Neural progenitor cell (in vitro differentiated cells): ENCODE measurements around the gene AUTS2. TPM values are rescaled to one million over a fixed set of nuclear protein-coding genes. Genes with fewer than 3 reads are reported as not detected.

Source experiments
- DNase-seq: peaks from one replicate; pipeline ENCODE4 v3.0.0-alpha.2; 2016; ENCODE audit warnings: low spot score
- H2AFZ ChIP-seq: fragments of 200-600 bp; sonication (generic); replicated peaks from 2 replicates; pipeline ENCODE4 v1.6.1; 2016; ENCODE audit warnings: antibody characterized with exemption
- H3F3A ChIP-seq: fragments of 200-600 bp; sonication (generic); 2 replicates; pipeline ENCODE4 v1.6.1; 2016; ENCODE audit warnings: antibody characterized with exemption, low read depth
- H3K27ac ChIP-seq: fragments of 200-600 bp; sonication (generic); 2 replicates; pipeline ENCODE4 v1.5.1; 2016; ENCODE audit warnings: mild to moderate bottlenecking
- H3K27me3 ChIP-seq: fragments of 200-600 bp; sonication (generic); 2 replicates; pipeline ENCODE4 v1.6.1; 2016; ENCODE audit warnings: mild to moderate bottlenecking, moderate library complexity
- H3K36me3 ChIP-seq: fragments of 200-600 bp; sonication (generic); 2 replicates; pipeline ENCODE4 v1.5.1; 2016
- H3K4me1 ChIP-seq: fragments of 200-600 bp; sonication (generic); 2 replicates; pipeline ENCODE4 v1.6.1; 2016; ENCODE audit warnings: mixed run types
- H3K4me2 ChIP-seq: fragments of 200-600 bp; sonication (generic); 2 replicates; pipeline ENCODE4 v1.6.1; 2016
- H3K4me3 ChIP-seq: fragments of 200-600 bp; sonication (generic); 2 replicates; pipeline ENCODE4 v1.5.1; 2016
- H3K79me2 ChIP-seq: fragments of 200-600 bp; sonication (generic); 2 replicates; pipeline ENCODE4 v1.6.1; 2016; ENCODE audit warnings: low read depth
- H3K9ac ChIP-seq: fragments of 200-600 bp; sonication (generic); 2 replicates; pipeline ENCODE4 v1.6.1; 2016
- H3K9me3 ChIP-seq: fragments of 200-600 bp; sonication (generic); 2 replicates; pipeline ENCODE4 v1.5.1; 2016; ENCODE audit warnings: low read depth
- H4K20me1 ChIP-seq: fragments of 200-600 bp; sonication (generic); 2 replicates; pipeline ENCODE4 v1.6.1; 2016; ENCODE audit warnings: low read depth
- H3K27ac Mint-ChIP-seq: 3 replicates; pipeline ENCODE4 v1.8.0; 2021; ENCODE audit warnings: mixed read lengths
- H3K27me3 Mint-ChIP-seq: 2 replicates; pipeline ENCODE4 v1.8.0; 2022; ENCODE audit warnings: low read depth, mild to moderate bottlenecking, inconsistent platforms, moderate library complexity, mixed read lengths; ENCODE audit not compliant: insufficient read depth
- H3K36me3 Mint-ChIP-seq: 3 replicates; pipeline ENCODE4 v1.8.0; 2021; ENCODE audit warnings: mixed read lengths
- H3K4me1 Mint-ChIP-seq: 3 replicates; pipeline ENCODE4 v1.8.0; 2021; ENCODE audit warnings: mixed read lengths
- H3K4me3 Mint-ChIP-seq: 3 replicates; pipeline ENCODE4 v1.8.0; 2021; ENCODE audit warnings: mild to moderate bottlenecking, moderate library complexity, mixed read lengths
- H3K9me3 Mint-ChIP-seq: 3 replicates; pipeline ENCODE4 v1.8.0; 2020; ENCODE audit warnings: mixed read lengths
- CTCF ChIP-seq: fragments of 200-600 bp; sonication (generic); IDR thresholded peaks from 2 replicates; pipeline ENCODE4 v1.5.1; 2017; ENCODE audit warnings: antibody characterized with exemption, mild to moderate bottlenecking
- EZH2 ChIP-seq: fragments of 200-600 bp; sonication (generic); IDR thresholded peaks from 2 replicates; pipeline ENCODE4 v1.6.1; 2017; ENCODE audit warnings: antibody characterized with exemption, mild to moderate bottlenecking, moderate library complexity
- EZH2phosphoT487 ChIP-seq: fragments of 200-600 bp; sonication (generic); IDR thresholded peaks from 2 replicates; pipeline ENCODE4 v1.6.1; 2017; ENCODE audit warnings: antibody characterized with exemption
- total RNA-seq: library from RNA; depleted of rRNA; stranded (reverse); fragments of >200 nt; gene quantifications from 2 replicates; pipeline ENCODE4 v1.2.3, GENCODE V29; 2015; ENCODE audit warnings: low replicate concordance

AUTS2 gene
- total RNA-seq, 1 donor from 2014 or later = 50.0 TPM

- Histone ChIP-seq H3K4me2 (no peak overlapping the region), H3K4me1 (no peaks in the 10 kb centered on the region), H3K27me3 (no peaks in the 10 kb centered on the region), H3K9me3 (no peaks in the 10 kb centered on the region), H3F3A (no peaks in the 10 kb centered on the region), H3K27ac (no peak overlapping the region), H3K79me2 (no peaks in the 10 kb centered on the region), H3K36me3 (no peaks in the 10 kb centered on the region), H4K20me1 (no peaks in the 10 kb centered on the region), H3K4me3 (no peak overlapping the region), H2AFZ (no peak overlapping the region), H3K9ac (no peak overlapping the region)
- peaks cover 2% of the 10 kb centered on the region for H3K4me1 Mint-ChIP-seq
- peaks cover 2% of the 10 kb centered on the region for H3K27me3 Mint-ChIP-seq
- peaks cover 8% of the 10 kb centered on the region for H3K36me3 Mint-ChIP-seq
- DNase-seq = no peak
- H3K4me3 Mint-ChIP-seq = no peak overlapping the region
- no peak for TF ChIP-seq CTCF
- H3K9me3 Mint-ChIP-seq = peaks cover 18% of the 10 kb centered on the region
- no peak overlapping the region for H3K27ac Mint-ChIP-seq
These were observed 945.7 kb downstream of the AUTS2 start for GRCh38 chr7:70544016-70544415.

GRCh38 chr7:70545214-70545613 is 946.9 kb downstream of the AUTS2 start:
- H3K27ac ChIP-seq = no peak overlapping the region
- peaks cover 12% of the 10 kb centered on the region for H3K36me3 Mint-ChIP-seq
- no peak overlapping the region for H2AFZ ChIP-seq
- TF ChIP-seq EZH2 (no peak), CTCF (no peak), EZH2phosphoT487 (no peak)
- peaks cover 2% of the 10 kb centered on the region for H3K27me3 Mint-ChIP-seq
- no peaks in the 10 kb centered on the region for H4K20me1 ChIP-seq
- H3K4me2 ChIP-seq = no peak overlapping the region
- DNase-seq = no peak
- no peaks in the 10 kb centered on the region for H3F3A ChIP-seq
- no peaks in the 10 kb centered on the region for H3K79me2 ChIP-seq
- H3K4me3 ChIP-seq = no peak overlapping the region
- no peak overlapping the region for H3K9ac ChIP-seq
- H3K4me1 ChIP-seq = no peaks in the 10 kb centered on the region
- no peaks in the 10 kb centered on the region for H3K27me3 ChIP-seq
- H3K9me3 Mint-ChIP-seq = peaks cover 25% of the 10 kb centered on the region
- peaks cover 2% of the 10 kb centered on the region for H3K4me1 Mint-ChIP-seq
- no peaks in the 10 kb centered on the region for H3K36me3 ChIP-seq
- H3K4me3 Mint-ChIP-seq = no peak overlapping the region
- H3K27ac Mint-ChIP-seq = no peak overlapping the region
- no peaks in the 10 kb centered on the region for H3K9me3 ChIP-seq

GRCh38 chr7:70552141-70552540 is 953.9 kb downstream of the AUTS2 start:
- peaks cover 8% of the 10 kb centered on the region for H3K36me3 Mint-ChIP-seq
- Histone ChIP-seq H3K27ac (no peak overlapping the region), H3K4me1 (no peaks in the 10 kb centered on the region), H3K9me3 (no peaks in the 10 kb centered on the region), H3F3A (no peaks in the 10 kb centered on the region), H3K36me3 (no peaks in the 10 kb centered on the region), H3K9ac (no peak overlapping the region), H4K20me1 (no peaks in the 10 kb centered on the region), H2AFZ (no peak overlapping the region), H3K27me3 (no peaks in the 10 kb centered on the region), H3K4me2 (no peak overlapping the region), H3K79me2 (no peaks in the 10 kb centered on the region), H3K4me3 (no peak overlapping the region)
- DNase-seq = no peak
- TF ChIP-seq CTCF = no peak
- no peak for TF ChIP-seq EZH2phosphoT487
- TF ChIP-seq EZH2 = no peak
- H3K9me3 Mint-ChIP-seq = peaks cover 24% of the 10 kb centered on the region
- no peak overlapping the region for H3K27ac Mint-ChIP-seq
- no peak overlapping the region for H3K4me3 Mint-ChIP-seq
- H3K4me1 Mint-ChIP-seq = no peaks in the 10 kb centered on the region
- peaks cover 7% of the 10 kb centered on the region for H3K27me3 Mint-ChIP-seq

- DNase-seq = no peak
- no peaks in the 10 kb centered on the region for H3K36me3 ChIP-seq
- no peaks in the 10 kb centered on the region for H3F3A ChIP-seq
- no peak overlapping the region for H3K4me3 ChIP-seq
- H3K4me1 ChIP-seq = no peaks in the 10 kb centered on the region
- Mint-ChIP-seq H3K4me1 (no peaks in the 10 kb centered on the region), H3K9me3 (peaks cover 18% of the 10 kb centered on the region), H3K36me3 (peaks cover 8% of the 10 kb centered on the region), H3K27me3 (peaks cover 5% of the 10 kb centered on the region), H3K27ac (no peak overlapping the region), H3K4me3 (no peak overlapping the region)
- no peak overlapping the region for H2AFZ ChIP-seq
- H3K4me2 ChIP-seq = no peak overlapping the region
- no peaks in the 10 kb centered on the region for H3K27me3 ChIP-seq
- no peak overlapping the region for H3K27ac ChIP-seq
- no peak overlapping the region for H3K9ac ChIP-seq
- no peak for TF ChIP-seq EZH2phosphoT487
- TF ChIP-seq CTCF = no peak
- no peak for TF ChIP-seq EZH2
- no peaks in the 10 kb centered on the region for H3K9me3 ChIP-seq
- H4K20me1 ChIP-seq = no peaks in the 10 kb centered on the region
- H3K79me2 ChIP-seq = no peaks in the 10 kb centered on the region
These were observed 955.1 kb downstream of the AUTS2 start for GRCh38 chr7:70553364-70553763.
